Transverse colon (tissue), 4 donors: ENCODE measurements around the gene GON4L. TPM values are rescaled to one million over a fixed set of nuclear protein-coding genes. Genes with fewer than 3 reads are reported as not detected.
"Not testable (repeated sequence)": the region's sequence is repeated elsewhere in the genome, so short reads cannot be mapped to it uniquely, and the experiment has no call there.

Experiments used
- DNase-seq: peaks from one replicate; pipeline ENCODE4 v3.0.0-alpha.2; 2019
- H3K27ac ChIP-seq, 4 donors: fragments of 200-600 bp; sonication (generic); 2 replicates each; pipeline ENCODE4 v1.5.1; 2016 to 2018; ENCODE audit warnings: inconsistent platforms in 4 of 4
- H3K27me3 ChIP-seq: fragments of 200-600 bp; sonication (generic); 2 replicates; pipeline ENCODE4 v1.5.1; 2017; ENCODE audit warnings: inconsistent platforms
- H3K36me3 ChIP-seq, 4 donors: fragments of 200-600 bp; sonication (generic); 2 replicates each; pipeline ENCODE4 v1.5.1; 2017 to 2019; ENCODE audit warnings: inconsistent platforms in 4 of 4
- H3K4me1 ChIP-seq, 4 donors: fragments of 200-600 bp; sonication (generic); 2 replicates each; pipeline ENCODE4 v1.5.1; 2017 to 2020; ENCODE audit warnings: inconsistent platforms in 4 of 4
- H3K4me3 ChIP-seq, 4 donors: fragments of 200-600 bp; sonication (generic); 1 replicate in 1 of 4; 2 replicates in 3 of 4; pipeline versions ENCODE4 v1.5.1 to v1.6.1; 2017 to 2019; ENCODE audit warnings: inconsistent platforms in 4 of 4
- H3K9me3 ChIP-seq, 2 donors: fragments of 200-600 bp; sonication (generic); 2 replicates each; pipeline ENCODE4 v1.5.1; 2017 to 2019; ENCODE audit warnings: inconsistent platforms in 2 of 2
- EP300 ChIP-seq: sonication (generic); formaldehyde crosslinking; IDR thresholded peaks from one replicate; pipeline ENCODE4 v1.6.1; 2017; ENCODE audit warnings: antibody characterized with exemption, low read depth
- POLR2A ChIP-seq: fragments of 450-650 bp; IDR thresholded peaks from one replicate; pipeline ENCODE4 v1.6.1; 2016; ENCODE audit warnings: antibody characterized with exemption, mild to moderate bottlenecking, moderate library complexity
- POLR2AphosphoS5 ChIP-seq, 3 donors: sonication (generic); formaldehyde crosslinking; IDR thresholded peaks; one replicate each; pipeline ENCODE4 v1.6.1; 2016; ENCODE audit warnings: antibody characterized with exemption in 3 of 3
- WGBS, 2 donors: methylation state at CpG; one replicate each; pipeline ENCODE4 v1.1.5; 2018; ENCODE audit warnings: low coverage in 1 of 2; 5-methylcytosine and 5-hydroxymethylcytosine counted together
- in situ Hi-C, 4 donors: fragments of 200-750 bp; cut with MboI; loops; one replicate each; pipeline versions ENCODE4 v1.15.0 to v1.15.1; 2017; ENCODE audit warnings: low sequenced_read_pairs in 3 of 4, low pct_ligation_motif_present in 1 of 4, low pct_unique_long_range_greater_than_20kb in 1 of 4
- intact Hi-C: fragments of 100-400 bp; cut with DNase I; formaldehyde crosslinking; loops from one replicate; pipeline ENCODE4 v1.15.1; 2023; ENCODE audit warnings: low total_unique reads
- total RNA-seq, 4 donors: library from RNA; depleted of rRNA; stranded (reverse); fragments of >200 nt; gene quantifications; one replicate each; pipeline ENCODE4 v1.1.0, GENCODE V29; 2016
- TF ChIP-seq, protein P1 (sequence below), 5 experiments: fragments of 200-600 bp in 3 of 5; fragments of 450-650 bp in 2 of 5; sonication (generic) in 3 of 5; IDR thresholded peaks; 1 replicate in 2 of 5; 2 replicates in 3 of 5; pipeline ENCODE4 v1.5.1; 2016 to 2017; ENCODE audit warnings: antibody characterized with exemption in 5 of 5, inconsistent platforms in 3 of 5, mild to moderate bottlenecking in 2 of 5, moderate library complexity in 1 of 5

Gene GON4L
- total RNA-seq, 4 donors from 2014 or later: 36.3 to 75.6 (median 45.6) TPM

DNA sequence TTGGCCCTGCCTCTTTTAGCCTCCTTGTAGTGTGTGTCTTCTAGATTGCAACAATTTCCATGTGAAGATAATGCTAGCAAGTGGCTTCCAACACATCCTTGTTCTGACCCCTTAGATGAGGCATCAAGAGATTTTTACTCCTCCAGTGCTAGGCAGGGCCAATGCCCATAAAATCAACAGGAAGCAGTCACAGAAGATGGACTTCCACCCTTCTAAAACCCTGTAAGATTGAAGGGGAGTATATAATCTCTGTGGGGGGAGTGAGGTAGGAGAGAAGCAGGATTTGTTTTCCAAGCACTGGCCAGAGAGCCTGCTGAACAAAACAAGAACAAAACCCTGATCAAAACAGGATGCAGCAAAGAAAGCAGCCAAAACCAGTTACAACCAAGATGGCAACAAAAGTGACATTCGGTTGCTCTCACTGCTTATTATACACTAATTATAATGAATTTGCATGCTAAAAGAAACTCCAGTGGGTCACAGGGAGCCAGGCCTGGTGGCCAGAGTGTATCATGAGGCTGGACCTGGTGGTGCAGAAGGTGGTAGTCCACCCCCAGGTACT, 12.1 kb downstream of the GON4L start:
- no peaks in the 10 kb centered on the region for H3K9me3 ChIP-seq
- no peaks in the 10 kb centered on the region for H3K27me3 ChIP-seq
- H3K27ac ChIP-seq: no peak overlapping the region
- H3K36me3 ChIP-seq: peaks cover 0 to 19% (median 2%) of the 10 kb centered on the region in 4 donors
- DNase-seq: no peak
- 77% methylated on average over 1 of the region's 1 CpG; no CpG with 5 or more reads in 1 of the 2 donors for WGBS, 2 donors
- intact Hi-C loops (no loop called here), in situ Hi-C loops (no loop called here)
- no peak overlapping the region for H3K4me3 ChIP-seq
- TF ChIP-seq POLR2AphosphoS5 (IDR thresholded peaks at IDR 0.05): no peak
- no peak for TF ChIP-seq POLR2A
- no peak for TF ChIP-seq EP300
- TF ChIP-seq, protein P1, sequence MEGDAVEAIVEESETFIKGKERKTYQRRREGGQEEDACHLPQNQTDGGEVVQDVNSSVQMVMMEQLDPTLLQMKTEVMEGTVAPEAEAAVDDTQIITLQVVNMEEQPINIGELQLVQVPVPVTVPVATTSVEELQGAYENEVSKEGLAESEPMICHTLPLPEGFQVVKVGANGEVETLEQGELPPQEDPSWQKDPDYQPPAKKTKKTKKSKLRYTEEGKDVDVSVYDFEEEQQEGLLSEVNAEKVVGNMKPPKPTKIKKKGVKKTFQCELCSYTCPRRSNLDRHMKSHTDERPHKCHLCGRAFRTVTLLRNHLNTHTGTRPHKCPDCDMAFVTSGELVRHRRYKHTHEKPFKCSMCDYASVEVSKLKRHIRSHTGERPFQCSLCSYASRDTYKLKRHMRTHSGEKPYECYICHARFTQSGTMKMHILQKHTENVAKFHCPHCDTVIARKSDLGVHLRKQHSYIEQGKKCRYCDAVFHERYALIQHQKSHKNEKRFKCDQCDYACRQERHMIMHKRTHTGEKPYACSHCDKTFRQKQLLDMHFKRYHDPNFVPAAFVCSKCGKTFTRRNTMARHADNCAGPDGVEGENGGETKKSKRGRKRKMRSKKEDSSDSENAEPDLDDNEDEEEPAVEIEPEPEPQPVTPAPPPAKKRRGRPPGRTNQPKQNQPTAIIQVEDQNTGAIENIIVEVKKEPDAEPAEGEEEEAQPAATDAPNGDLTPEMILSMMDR (IDR thresholded peaks at IDR 0.05): no peak
- peaks cover 0 to 14% (median 2%) of the 10 kb centered on the region in 4 donors for H3K4me1 ChIP-seq

DNA sequence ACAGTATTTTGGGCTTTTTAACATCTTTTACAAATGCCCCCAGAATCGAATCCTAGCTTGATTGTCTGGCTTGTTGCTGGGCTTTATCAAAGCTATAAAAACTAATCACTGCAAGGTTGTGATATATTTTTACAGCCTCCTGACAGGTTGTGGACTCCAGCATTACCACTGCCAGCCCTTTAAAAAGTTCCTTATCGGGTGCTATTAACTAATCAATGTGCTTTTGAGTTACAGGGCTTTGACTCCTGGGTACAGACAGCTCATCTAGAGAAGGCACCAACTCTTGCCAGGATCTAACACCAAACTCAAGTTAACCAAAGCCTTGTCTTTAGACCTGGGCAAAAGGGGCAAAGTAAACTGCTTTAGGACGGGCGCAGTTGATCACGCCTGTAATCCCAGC, 16.6 kb downstream of the GON4L start:
- Histone ChIP-seq H3K27ac (no peak overlapping the region), H3K9me3 (no peaks in the 10 kb centered on the region), H3K36me3 (peaks cover 0 to 5% (median 0%) of the 10 kb centered on the region in 4 donors), H3K4me1 (peaks cover 0 to 6% (median 2%) of the 10 kb centered on the region in 4 donors), H3K27me3 (no peaks in the 10 kb centered on the region), H3K4me3 (no peak overlapping the region)
- WGBS, 2 donors: 78% methylated on average over 5 of the region's 5 CpGs; no CpG with 5 or more reads in 1 of the 2 donors
- in situ Hi-C loops (no loop called here), intact Hi-C loops (no loop called here)
- no peak for DNase-seq
- TF ChIP-seq, protein P1 (IDR thresholded peaks at IDR 0.05): no peak
- TF ChIP-seq POLR2A (no peak), EP300 (no peak), POLR2AphosphoS5 (IDR thresholded peaks at IDR 0.05) (no peak)

DNA sequence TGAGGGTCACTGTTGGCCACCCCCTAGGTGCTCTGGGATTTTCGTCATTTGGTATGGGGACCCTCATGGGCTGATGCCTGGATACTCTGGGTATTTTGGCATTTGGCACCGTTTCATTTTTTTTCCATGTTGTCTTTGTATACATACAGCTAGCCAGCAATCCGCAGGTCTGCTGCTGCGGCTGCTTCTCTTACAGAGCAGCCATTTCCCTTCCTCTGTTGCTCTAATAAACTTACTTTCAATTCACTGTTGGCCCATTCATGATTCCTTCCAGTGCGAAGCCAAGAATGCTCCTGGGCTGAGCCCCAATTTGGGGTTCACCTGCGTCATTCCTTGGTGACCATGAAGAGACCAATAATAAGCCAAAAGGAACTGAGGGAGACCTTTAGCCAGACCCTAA, 21.5 kb downstream of the GON4L start:
- intact Hi-C loops: no loop called here
- DNase-seq: no peak
- WGBS, 2 donors: 90 to 93% methylated on average over 2 to 6 of the region's 6 CpGs
- TF ChIP-seq POLR2AphosphoS5 (IDR thresholded peaks at IDR 0.05) (no peak), EP300 (no peak), POLR2A (no peak)
- TF ChIP-seq, protein P1 (IDR thresholded peaks at IDR 0.05): no peak
- H3K4me1 ChIP-seq: peaks cover 0 to 5% (median 0%) of the 10 kb centered on the region in 4 donors
- H3K9me3 ChIP-seq: no peaks in the 10 kb centered on the region
- no peak overlapping the region for H3K4me3 ChIP-seq
- H3K27ac ChIP-seq: no peak overlapping the region
- in situ Hi-C loops: no loop called here
- no peaks in the 10 kb centered on the region for H3K36me3 ChIP-seq
- H3K27me3 ChIP-seq: no peaks in the 10 kb centered on the region

DNA sequence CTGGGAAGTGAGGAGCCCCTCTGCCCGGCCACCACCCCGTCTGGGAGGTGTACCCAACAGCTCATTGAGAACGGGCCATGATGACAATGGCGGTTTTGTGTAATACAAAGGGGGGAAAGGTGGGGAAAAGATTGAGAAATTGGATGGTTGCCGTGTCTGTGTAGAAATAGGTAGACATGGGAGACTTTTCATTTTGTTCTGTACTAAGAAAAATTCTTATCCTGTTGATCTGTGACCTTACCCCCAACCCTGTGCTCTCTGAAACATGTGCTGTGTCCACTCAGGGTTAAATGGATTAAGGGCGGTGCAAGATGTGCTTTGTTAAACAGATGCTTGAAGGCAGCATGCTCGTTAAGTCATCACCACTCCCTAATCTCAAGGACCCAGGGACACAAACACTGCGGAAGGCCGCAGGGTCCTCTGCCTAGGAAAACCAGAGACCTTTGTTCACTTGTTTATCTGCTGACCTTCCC, 22.1 kb downstream of the GON4L start:
- H3K36me3 ChIP-seq, in situ Hi-C loops, H3K27ac ChIP-seq, H3K4me1 ChIP-seq, H3K4me3 ChIP-seq, DNase-seq, intact Hi-C loops, H3K9me3 ChIP-seq, H3K27me3 ChIP-seq: not testable (repeated sequence)
- 87% methylated on average over 9 of the region's 9 CpGs; no CpG with 5 or more reads in 1 of the 2 donors for WGBS, 2 donors
